GM18526 (cell line): Measurements from ENCODE around the gene SDCBP2.

Source experiments
- POLR2A ChIP-seq: IDR thresholded peaks from 3 replicates; pipeline ENCODE4 v1.6.1; 2011; ENCODE audit not compliant: insufficient read length; ENCODE audit errors: extremely low read depth

The SDCBP2 gene

DNA sequence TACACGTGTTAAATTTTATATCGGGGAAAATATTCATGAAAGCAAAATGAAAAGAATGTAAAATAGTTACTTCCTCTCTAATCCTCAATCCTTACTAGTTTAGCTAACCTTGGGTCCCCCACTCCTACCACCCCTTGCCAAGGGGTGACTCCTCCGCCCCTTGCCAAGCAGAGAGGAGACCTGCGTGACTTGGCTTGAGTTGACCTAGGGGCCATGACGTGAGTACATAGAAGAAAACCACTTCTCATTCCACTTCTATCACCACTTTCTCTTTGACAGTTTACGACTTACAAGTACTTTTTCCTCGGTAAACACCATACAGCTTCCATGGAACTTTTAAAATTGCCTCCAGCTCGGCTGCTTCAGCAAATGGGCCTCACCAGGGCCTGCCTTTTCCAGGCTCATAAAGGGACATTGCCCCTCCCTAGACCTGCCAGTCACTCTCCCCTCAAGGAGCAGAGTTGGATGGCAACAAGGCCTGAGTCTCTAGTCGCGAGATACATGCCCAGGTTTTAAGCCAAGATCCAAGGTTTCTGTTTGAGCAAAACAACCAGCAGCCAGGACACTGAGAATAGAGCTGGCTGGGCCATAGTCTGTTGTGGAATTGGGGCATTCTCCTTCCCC is 29.9 kb downstream of the SDCBP2 start:
- TF ChIP-seq POLR2A: no peak

DNA sequence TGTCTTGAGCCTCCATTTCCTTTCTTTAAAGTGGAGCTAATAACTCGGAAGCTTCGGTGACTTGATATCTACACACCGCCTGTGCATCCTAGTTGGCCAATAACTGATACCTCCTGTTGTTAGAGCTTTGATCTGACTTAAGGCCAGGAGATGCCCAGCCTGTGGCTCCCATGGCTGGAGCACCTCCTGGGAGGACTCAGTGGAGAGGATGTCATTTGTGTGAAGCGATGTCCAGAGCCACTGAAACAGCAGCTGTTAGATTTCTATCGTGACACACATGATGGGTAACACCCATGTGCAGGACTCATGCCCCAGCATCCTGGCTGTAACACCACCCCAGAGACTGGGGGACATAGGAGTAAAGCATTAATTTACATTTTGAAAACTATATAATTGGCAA is 30.8 kb downstream of the SDCBP2 start:
- TF ChIP-seq POLR2A: no peak

DNA sequence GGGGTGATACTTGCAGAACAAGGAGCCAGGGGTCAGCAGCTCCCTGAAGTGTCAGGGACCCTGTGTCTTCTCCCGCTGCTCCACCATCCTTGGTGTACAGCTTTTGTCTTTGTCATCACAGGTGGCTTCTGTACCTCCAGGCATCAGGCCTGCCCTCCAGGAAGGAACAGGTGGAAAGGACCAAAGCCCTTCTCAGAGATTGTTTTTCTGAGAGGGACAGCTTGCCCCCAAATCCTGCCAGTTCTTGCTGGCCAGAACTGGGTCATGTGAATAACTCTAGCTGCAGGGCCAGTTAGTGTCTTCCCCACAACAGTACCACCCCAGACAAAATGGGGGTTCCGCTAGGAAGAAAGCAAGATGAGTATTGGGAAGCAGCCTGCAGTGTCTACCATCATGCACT is 31.5 kb downstream of the SDCBP2 start:
- TF ChIP-seq POLR2A: no peak

DNA sequence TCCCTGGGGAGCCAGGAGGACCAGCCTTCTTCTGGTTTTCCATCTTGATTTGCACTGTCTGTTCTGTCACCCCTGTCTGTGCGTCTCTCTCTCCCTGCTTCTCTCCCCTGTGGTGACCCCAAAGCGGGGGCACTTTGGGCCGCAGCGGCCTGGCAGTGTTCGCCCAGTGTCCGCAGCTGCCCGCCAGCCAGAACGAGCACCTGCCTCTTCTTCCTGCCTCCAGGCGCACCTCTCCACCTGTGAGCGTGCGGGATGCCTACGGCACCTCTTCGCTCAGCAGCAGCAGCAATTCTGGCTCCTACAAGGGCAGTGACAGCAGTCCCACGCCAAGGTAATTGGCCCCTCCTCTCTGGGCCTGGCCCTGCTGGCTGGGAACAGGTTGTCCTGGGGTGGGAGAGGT is 32.0 kb downstream of the SDCBP2 start:
- TF ChIP-seq POLR2A: no peak

DNA sequence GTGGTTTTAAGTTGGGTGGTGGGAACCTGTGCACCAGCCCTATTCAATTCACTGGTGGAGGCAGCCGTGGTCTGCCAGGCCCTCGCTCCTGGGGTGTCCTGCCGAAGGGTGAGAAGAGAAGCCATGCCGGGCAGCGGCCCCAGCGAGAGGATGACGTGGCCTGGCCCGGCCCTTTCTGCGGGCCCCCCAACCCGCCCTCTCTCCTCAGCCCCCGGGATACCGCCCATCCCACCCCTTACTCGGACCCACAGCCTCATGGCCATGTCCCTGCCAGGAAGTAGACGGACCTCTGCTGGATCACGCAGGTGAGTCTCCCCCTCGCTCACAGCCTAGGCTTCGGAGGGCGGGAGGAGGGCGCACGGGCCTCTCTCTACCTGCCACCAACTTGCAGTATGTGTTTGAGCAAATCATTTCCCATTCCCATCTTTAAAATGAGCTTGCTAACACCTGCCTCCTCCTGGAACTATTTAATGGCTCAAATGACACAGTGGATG is 32.8 kb downstream of the SDCBP2 start:
- TF ChIP-seq POLR2A: no peak

DNA sequence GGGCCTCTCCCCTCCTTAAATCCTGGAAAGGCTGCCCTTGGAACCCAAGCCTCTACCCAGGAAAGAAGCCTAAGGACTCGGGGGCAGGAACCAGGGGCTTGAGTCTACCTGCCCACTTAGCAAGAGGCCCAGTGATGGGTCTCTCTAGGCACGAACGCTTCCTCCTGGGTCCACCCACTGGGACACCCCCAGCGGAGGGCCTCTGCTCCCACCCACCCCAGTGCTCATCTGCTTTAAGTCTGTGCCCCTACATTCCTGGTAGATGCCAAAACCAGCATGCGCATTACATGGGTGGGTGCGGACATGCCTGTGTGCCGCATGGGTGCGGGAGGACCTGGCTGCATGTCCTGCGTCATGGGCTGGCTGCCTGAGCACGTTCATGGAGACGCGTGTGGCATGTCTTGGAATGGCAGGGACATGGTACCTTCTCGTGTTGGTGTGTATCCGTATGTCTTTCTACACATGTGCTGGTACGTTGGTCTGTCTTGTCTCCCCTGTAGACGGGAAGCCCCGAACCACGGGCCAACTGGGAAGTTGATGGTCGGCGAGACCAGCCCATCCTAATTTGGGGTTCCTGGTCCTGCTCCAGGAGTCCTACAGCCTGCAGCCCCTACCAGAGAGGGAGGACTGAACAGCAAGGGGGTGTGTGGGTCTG is 33.5 kb downstream of the SDCBP2 start:
- TF ChIP-seq POLR2A: no peak

DNA sequence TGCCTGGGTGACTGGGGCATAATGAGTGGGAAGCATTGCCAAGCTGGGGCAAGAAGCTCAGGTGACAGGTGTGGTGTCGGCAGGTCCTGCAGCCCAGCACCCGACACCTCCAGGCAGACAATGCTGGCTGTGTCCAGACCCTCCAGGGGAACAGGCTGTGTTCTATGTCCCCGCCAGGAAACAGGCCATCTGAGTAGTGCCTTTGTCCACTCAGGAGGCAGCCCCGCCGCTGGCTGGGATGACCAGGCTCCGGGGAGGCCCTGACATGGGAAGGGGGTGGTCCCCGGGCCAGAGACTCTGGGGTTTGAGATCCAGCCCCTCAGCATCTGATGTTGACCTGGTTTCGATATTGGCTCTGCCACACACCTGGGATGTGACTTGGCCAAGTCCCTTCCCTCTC is 34.4 kb downstream of the SDCBP2 start:
- TF ChIP-seq POLR2A: no peak

DNA sequence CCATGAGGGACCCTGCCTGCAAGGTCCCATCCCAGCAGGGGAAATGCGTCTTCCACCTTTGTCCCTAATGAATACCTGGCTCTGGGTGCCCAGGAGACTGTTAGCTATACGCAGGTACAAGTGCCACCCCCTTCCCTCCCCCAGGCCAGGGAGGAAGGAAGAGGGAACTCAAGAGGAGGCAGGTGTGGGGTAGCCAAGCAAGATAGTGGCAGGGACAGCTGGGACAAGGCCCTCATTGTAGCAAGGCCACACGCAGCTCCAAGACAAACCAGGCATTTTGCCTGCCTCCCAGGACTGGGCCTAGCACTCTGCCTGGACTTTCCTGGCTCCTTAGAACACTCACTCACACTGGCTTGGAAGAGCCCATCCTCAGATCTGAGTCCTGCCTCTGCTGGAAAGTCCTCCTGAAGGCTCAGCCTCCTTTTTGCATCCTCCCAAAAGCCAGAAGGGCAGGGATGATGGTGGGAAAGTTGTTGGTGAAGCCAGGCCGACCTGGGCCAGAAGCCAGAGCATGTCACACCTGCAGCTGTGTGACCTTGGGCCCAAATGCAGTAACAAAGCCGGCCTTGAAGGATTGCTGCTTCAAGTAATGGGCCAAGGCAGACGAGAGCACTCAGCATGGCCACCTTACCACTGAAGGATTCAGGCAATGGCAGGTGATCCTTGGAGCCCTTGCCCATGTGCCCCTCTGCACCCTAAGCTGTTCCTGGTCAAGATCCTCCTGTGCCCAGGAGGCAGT is 35.1 kb downstream of the SDCBP2 start:
- TF ChIP-seq POLR2A: no peak

DNA sequence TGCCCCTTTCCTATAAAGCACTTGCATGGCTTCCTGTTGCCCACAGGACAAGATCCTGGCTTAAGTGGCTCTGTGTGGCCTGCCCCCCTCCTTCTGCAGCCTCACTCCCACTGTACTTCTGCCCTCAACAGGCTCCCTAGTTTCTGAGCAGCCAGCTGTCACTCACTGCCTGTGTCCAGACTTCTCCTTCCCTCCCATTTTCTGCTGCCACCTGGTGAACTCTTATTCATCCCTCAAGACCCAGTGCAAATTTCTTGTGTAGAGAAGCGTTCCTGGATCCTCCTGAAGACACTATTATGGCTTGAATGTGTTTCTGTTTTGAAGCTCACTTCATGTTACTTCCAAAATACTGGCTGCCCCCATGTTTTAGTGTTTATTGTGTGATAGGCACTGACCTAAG is 36.3 kb downstream of the SDCBP2 start:
- no peak for TF ChIP-seq POLR2A

DNA sequence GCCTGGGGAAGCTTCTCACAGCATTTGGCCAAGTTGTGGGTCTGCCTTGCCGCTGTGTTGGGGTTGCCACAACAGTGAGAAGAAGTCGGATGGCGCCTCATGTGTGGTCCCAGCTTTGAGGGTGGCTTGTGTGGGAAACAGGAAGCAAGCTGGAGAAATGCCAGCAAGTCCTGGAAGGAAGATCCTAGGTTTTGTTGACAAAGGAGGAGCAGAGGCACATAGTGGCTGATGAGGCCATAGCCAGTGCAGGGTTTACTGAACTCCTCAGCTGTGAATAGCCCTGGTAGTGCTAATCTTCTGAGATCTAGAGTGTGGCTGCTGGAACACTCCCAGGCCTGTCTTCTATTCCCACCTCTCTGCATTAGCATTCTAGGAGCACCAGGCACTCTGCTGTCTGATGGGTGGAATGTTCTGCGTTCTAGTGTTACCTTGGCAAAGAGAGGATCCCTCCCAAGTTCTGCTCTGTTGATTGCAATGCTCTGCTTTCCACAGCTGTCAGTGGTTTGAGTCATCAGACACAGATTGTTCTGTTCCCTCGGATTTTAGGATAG is 37.7 kb downstream of the SDCBP2 start:
- TF ChIP-seq POLR2A: no peak

DNA sequence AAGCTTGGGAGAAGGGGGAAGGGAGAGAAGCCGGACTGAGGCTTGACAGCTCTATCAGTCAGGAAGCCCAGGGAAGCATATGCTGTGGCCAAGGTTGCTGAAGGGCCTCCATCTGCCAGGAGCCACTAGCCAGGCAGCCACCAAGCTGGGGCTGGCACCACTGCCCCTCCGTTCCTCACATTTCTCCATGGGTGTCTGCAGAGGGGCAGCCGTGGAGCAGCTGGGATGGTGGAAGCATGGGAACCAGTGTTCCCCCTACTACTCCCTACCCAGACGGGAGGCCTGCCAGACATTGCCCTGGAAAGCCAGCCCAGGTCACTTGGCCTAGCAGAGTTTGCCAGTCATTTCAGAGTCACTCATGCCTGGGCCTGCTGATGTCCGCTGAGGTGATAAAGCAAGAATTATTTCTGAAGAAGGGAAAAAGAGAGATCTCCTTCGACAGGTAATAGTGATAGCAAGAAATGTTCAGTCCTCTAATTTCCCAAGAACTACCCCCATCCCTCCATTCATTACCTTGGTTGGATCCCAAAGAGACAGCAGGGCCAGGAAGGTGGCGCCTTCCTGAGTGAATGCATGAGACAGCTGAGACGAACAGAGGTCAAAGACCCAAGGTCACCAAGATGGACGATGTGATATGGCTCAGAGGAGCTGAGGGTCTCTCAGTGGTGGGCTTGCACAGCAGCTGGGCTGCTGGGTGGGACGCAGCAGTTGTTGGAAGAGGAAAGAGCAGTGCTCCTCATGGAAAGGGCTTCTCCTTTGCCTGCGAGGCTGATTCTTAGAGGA is 41.0 kb downstream of the SDCBP2 start:
- TF ChIP-seq POLR2A: no peak

DNA sequence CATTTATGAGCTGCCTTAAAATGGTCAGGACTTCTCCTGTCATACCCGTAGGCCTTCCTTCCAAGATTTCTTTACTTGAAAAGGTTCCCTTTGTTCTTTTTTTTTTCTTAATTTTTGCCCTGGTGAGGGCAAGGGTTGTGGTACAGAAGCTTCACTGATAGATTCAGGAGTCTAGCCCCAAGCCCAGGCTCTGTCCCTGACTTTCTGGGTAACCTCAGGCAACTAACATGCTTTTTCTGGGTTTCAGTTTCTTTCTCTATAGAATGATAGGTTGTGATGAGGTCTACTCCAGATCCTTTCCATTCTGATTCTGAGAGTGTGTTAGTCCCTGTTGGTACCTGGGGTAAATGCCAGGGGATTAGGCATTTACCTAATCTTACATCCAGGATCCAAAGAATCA is 41.6 kb downstream of the SDCBP2 start:
- TF ChIP-seq POLR2A: no peak

DNA sequence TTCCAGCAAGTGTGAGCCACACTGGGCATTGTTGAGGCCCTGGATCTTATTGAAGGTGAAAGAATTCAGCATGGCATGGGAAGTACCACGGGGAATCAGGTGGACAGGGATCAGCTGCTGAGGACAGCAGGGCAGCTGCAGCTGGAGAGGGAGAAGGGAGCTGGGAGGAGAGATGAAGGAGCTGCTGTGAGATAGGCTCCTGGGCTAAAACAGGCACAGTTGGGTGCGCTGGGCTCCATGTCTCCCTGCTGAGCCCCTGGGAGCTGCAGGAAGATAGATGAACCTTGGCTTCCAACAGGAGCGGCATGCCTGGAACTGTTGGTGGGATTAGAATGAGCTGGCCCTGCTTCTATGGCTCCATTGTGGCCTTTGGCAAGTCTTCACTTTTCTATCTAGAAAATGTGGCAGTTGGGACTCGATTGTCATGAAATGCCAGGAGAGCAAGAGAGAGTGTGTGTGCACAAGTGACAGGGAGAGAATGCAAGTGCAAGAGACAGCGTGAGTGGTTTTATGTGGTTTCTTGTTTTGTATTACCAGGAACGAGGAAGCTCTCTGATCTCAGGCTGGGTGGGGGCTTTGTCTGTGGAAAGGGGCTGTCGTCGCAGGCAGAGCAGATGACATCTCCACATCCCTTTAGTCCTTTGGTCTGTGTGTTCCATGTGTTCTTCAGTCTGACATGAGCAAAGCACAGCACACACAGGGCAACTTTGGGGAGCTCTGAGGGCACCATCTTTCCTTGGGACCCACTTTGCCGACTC is 42.5 kb downstream of the SDCBP2 start:
- no peak for TF ChIP-seq POLR2A
